ENCODE results near the gene RBMS3. TPM values are rescaled to one million over a fixed set of nuclear protein-coding genes. Genes with fewer than 3 reads are reported as not detected.
A peak's percentile ranks its signal among the peaks of the same experiment; 100 is the strongest.
"Not testable (repeated sequence)": the region's sequence is repeated elsewhere in the genome, so short reads cannot be mapped to it uniquely, and the experiment has no call there.

Gene RBMS3
- total and polyA plus RNA-seq, 2 donors: 12.8 to 19.9 TPM

- 42% methylated on average over 3 of the region's 3 CpGs for WGBS
- Histone ChIP-seq H3K27me3 (ENCODE audit: control insufficient read depth in 2 of 2, insufficient read depth in 1 of 2, low read length in 1 of 2) (no peaks in the 10 kb centered on the region), H3K9me3 (ENCODE audit: control insufficient read depth in 2 of 2, insufficient read depth in 1 of 2, low read length in 1 of 2) (no peaks in the 10 kb centered on the region)
Observed at GRCh38 chr3:29514170-29514569, 233.3 kb downstream of the RBMS3 start.

GRCh38 chr3:29514912-29515311, 234.0 kb downstream of the RBMS3 start:
- H3K27ac ChIP-seq (ENCODE audit: low read depth in 1 of 2, low read length in 1 of 2): no peak overlapping the region
- DNase-seq (ENCODE audit: low read depth in 6 of 9, low spot score in 9 of 9): peak in 1 of 9 donors; percentile 24
- 9% methylated on average over 3 of the region's 3 CpGs for WGBS
- H3K4me1 ChIP-seq (ENCODE audit: control insufficient read depth in 2 of 2, insufficient read depth in 2 of 2, low read length in 2 of 2): peaks cover 4 to 6% of the 10 kb centered on the region in 2 donors
- H3K9me3 ChIP-seq (ENCODE audit: control insufficient read depth in 2 of 2, insufficient read depth in 1 of 2, low read length in 1 of 2): no peaks in the 10 kb centered on the region
- no peaks in the 10 kb centered on the region for H3K36me3 ChIP-seq (ENCODE audit: control insufficient read depth in 2 of 2, insufficient read depth in 2 of 2, low read length in 1 of 2)
- no peak overlapping the region for H3K4me3 ChIP-seq (ENCODE audit: low read length in 2 of 2)
- H3K27me3 ChIP-seq (ENCODE audit: control insufficient read depth in 2 of 2, insufficient read depth in 1 of 2, low read length in 1 of 2): no peaks in the 10 kb centered on the region

More at GRCh38 chr3:29514170-29514569, 233.3 kb downstream of the RBMS3 start:
- Histone ChIP-seq H3K36me3 (ENCODE audit: control insufficient read depth in 2 of 2, insufficient read depth in 2 of 2, low read length in 1 of 2) (no peaks in the 10 kb centered on the region), H3K4me3 (ENCODE audit: low read length in 2 of 2) (no peak overlapping the region), H3K4me1 (ENCODE audit: control insufficient read depth in 2 of 2, insufficient read depth in 2 of 2, low read length in 2 of 2) (peaks cover 4 to 6% of the 10 kb centered on the region in 2 donors), H3K27ac (ENCODE audit: low read depth in 1 of 2, low read length in 1 of 2) (no peak overlapping the region)
- DNase-seq (ENCODE audit: low read depth in 6 of 9, low spot score in 9 of 9): no peak

- no peak overlapping the region for H3K4me3 ChIP-seq (ENCODE audit: low read length in 2 of 2)
- H3K9me3 ChIP-seq (ENCODE audit: control insufficient read depth in 2 of 2, insufficient read depth in 1 of 2, low read length in 1 of 2): no peaks in the 10 kb centered on the region
- peaks cover 4 to 6% of the 10 kb centered on the region in 2 donors for H3K4me1 ChIP-seq (ENCODE audit: control insufficient read depth in 2 of 2, insufficient read depth in 2 of 2, low read length in 2 of 2)
- DNase-seq (ENCODE audit: low read depth in 6 of 9, low spot score in 9 of 9): peak in 4 of 9 donors; percentile 2 to 50 (median 14)
- no peak overlapping the region for H3K27ac ChIP-seq (ENCODE audit: low read depth in 1 of 2, low read length in 1 of 2)
- WGBS: 47% methylated on average over 2 of the region's 2 CpGs
- H3K36me3 ChIP-seq (ENCODE audit: control insufficient read depth in 2 of 2, insufficient read depth in 2 of 2, low read length in 1 of 2): no peaks in the 10 kb centered on the region
- H3K27me3 ChIP-seq (ENCODE audit: control insufficient read depth in 2 of 2, insufficient read depth in 1 of 2, low read length in 1 of 2): no peaks in the 10 kb centered on the region
Observed at GRCh38 chr3:29515451-29515850, 234.6 kb downstream of the RBMS3 start.

- no peak for DNase-seq (ENCODE audit: low read depth in 6 of 9, low spot score in 9 of 9)
- H3K4me1 ChIP-seq (ENCODE audit: control insufficient read depth in 2 of 2, insufficient read depth in 2 of 2, low read length in 2 of 2): peaks cover 4 to 6% of the 10 kb centered on the region in 2 donors
- 97% methylated on average over 4 of the region's 4 CpGs for WGBS
- no peak overlapping the region for H3K4me3 ChIP-seq (ENCODE audit: low read length in 2 of 2)
- H3K27me3 ChIP-seq (ENCODE audit: control insufficient read depth in 2 of 2, insufficient read depth in 1 of 2, low read length in 1 of 2): no peaks in the 10 kb centered on the region
- H3K27ac ChIP-seq (ENCODE audit: low read depth in 1 of 2, low read length in 1 of 2): no peak overlapping the region
- no peaks in the 10 kb centered on the region for H3K9me3 ChIP-seq (ENCODE audit: control insufficient read depth in 2 of 2, insufficient read depth in 1 of 2, low read length in 1 of 2)
- no peaks in the 10 kb centered on the region for H3K36me3 ChIP-seq (ENCODE audit: control insufficient read depth in 2 of 2, insufficient read depth in 2 of 2, low read length in 1 of 2)
Observed at GRCh38 chr3:29516164-29516563, 235.3 kb downstream of the RBMS3 start.

GRCh38 chr3:29520764-29521163, 239.9 kb downstream of the RBMS3 start:
- no peak overlapping the region for H3K4me3 ChIP-seq (ENCODE audit: low read length in 2 of 2)
- H3K4me1 ChIP-seq (ENCODE audit: control insufficient read depth in 2 of 2, insufficient read depth in 2 of 2, low read length in 2 of 2): peaks cover 0 to 3% of the 10 kb centered on the region in 2 donors
- DNase-seq (ENCODE audit: low read depth in 6 of 9, low spot score in 9 of 9): no peak
- H3K9me3 ChIP-seq (ENCODE audit: control insufficient read depth in 2 of 2, insufficient read depth in 1 of 2, low read length in 1 of 2): no peaks in the 10 kb centered on the region
- H3K36me3 ChIP-seq (ENCODE audit: control insufficient read depth in 2 of 2, insufficient read depth in 2 of 2, low read length in 1 of 2): no peaks in the 10 kb centered on the region
- H3K27me3 ChIP-seq (ENCODE audit: control insufficient read depth in 2 of 2, insufficient read depth in 1 of 2, low read length in 1 of 2): no peaks in the 10 kb centered on the region
- no peak overlapping the region for H3K27ac ChIP-seq (ENCODE audit: low read depth in 1 of 2, low read length in 1 of 2)
- WGBS: 98% methylated on average over 3 of the region's 3 CpGs

GRCh38 chr3:29521293-29521692, 240.4 kb downstream of the RBMS3 start:
- no peak overlapping the region for H3K27ac ChIP-seq (ENCODE audit: low read depth in 1 of 2, low read length in 1 of 2)
- WGBS: 96% methylated on average over 1 of the region's 1 CpG

GRCh38 chr3:29521751-29522150, 240.9 kb downstream of the RBMS3 start:
- no peak overlapping the region for H3K4me3 ChIP-seq (ENCODE audit: low read length in 2 of 2)
- H3K36me3 ChIP-seq (ENCODE audit: control insufficient read depth in 2 of 2, insufficient read depth in 2 of 2, low read length in 1 of 2): no peaks in the 10 kb centered on the region
- 97% methylated on average over 2 of the region's 2 CpGs for WGBS
- peaks cover 0 to 3% of the 10 kb centered on the region in 2 donors for H3K4me1 ChIP-seq (ENCODE audit: control insufficient read depth in 2 of 2, insufficient read depth in 2 of 2, low read length in 2 of 2)
- no peaks in the 10 kb centered on the region for H3K27me3 ChIP-seq (ENCODE audit: control insufficient read depth in 2 of 2, insufficient read depth in 1 of 2, low read length in 1 of 2)
- no peaks in the 10 kb centered on the region for H3K9me3 ChIP-seq (ENCODE audit: control insufficient read depth in 2 of 2, insufficient read depth in 1 of 2, low read length in 1 of 2)
- DNase-seq (ENCODE audit: low read depth in 6 of 9, low spot score in 9 of 9): no peak
- no peak overlapping the region for H3K27ac ChIP-seq (ENCODE audit: low read depth in 1 of 2, low read length in 1 of 2)

More at GRCh38 chr3:29521293-29521692, 240.4 kb downstream of the RBMS3 start:
- Histone ChIP-seq H3K4me3 (ENCODE audit: low read length in 2 of 2) (no peak overlapping the region), H3K36me3 (ENCODE audit: control insufficient read depth in 2 of 2, insufficient read depth in 2 of 2, low read length in 1 of 2) (no peaks in the 10 kb centered on the region), H3K4me1 (ENCODE audit: control insufficient read depth in 2 of 2, insufficient read depth in 2 of 2, low read length in 2 of 2) (peaks cover 0 to 3% of the 10 kb centered on the region in 2 donors), H3K27me3 (ENCODE audit: control insufficient read depth in 2 of 2, insufficient read depth in 1 of 2, low read length in 1 of 2) (no peaks in the 10 kb centered on the region), H3K9me3 (ENCODE audit: control insufficient read depth in 2 of 2, insufficient read depth in 1 of 2, low read length in 1 of 2) (no peaks in the 10 kb centered on the region)
- DNase-seq (ENCODE audit: low read depth in 6 of 9, low spot score in 9 of 9): no peak

GRCh38 chr3:29524433-29524832, 243.6 kb downstream of the RBMS3 start:
- not testable (repeated sequence) for H3K4me1 ChIP-seq (ENCODE audit: control insufficient read depth in 2 of 2, insufficient read depth in 2 of 2, low read length in 2 of 2); H3K4me3 ChIP-seq (ENCODE audit: low read length in 2 of 2); DNase-seq (ENCODE audit: low read depth in 6 of 9, low spot score in 9 of 9); H3K36me3 ChIP-seq (ENCODE audit: control insufficient read depth in 2 of 2, insufficient read depth in 2 of 2, low read length in 1 of 2); H3K27me3 ChIP-seq (ENCODE audit: control insufficient read depth in 2 of 2, insufficient read depth in 1 of 2, low read length in 1 of 2); H3K9me3 ChIP-seq (ENCODE audit: control insufficient read depth in 2 of 2, insufficient read depth in 1 of 2, low read length in 1 of 2); H3K27ac ChIP-seq (ENCODE audit: low read depth in 1 of 2, low read length in 1 of 2)
- WGBS: 92% methylated on average over 10 of the region's 10 CpGs

- Histone ChIP-seq H3K9me3 (ENCODE audit: control insufficient read depth in 2 of 2, insufficient read depth in 1 of 2, low read length in 1 of 2) (no peaks in the 10 kb centered on the region), H3K27ac (ENCODE audit: low read depth in 1 of 2, low read length in 1 of 2) (no peak overlapping the region), H3K4me1 (ENCODE audit: control insufficient read depth in 2 of 2, insufficient read depth in 2 of 2, low read length in 2 of 2) (peaks cover 0 to 3% of the 10 kb centered on the region in 2 donors), H3K27me3 (ENCODE audit: control insufficient read depth in 2 of 2, insufficient read depth in 1 of 2, low read length in 1 of 2) (no peaks in the 10 kb centered on the region), H3K36me3 (ENCODE audit: control insufficient read depth in 2 of 2, insufficient read depth in 2 of 2, low read length in 1 of 2) (no peaks in the 10 kb centered on the region), H3K4me3 (ENCODE audit: low read length in 2 of 2) (no peak overlapping the region)
- no peak for DNase-seq (ENCODE audit: low read depth in 6 of 9, low spot score in 9 of 9)
- WGBS: 86% methylated on average over 1 of the region's 1 CpG
Observed at GRCh38 chr3:29525254-29525881, 244.5 kb downstream of the RBMS3 start.
